Hematopoietic multipotent progenitor cell treated with erythropoietin and hydrocortisone succinate and interleukin-3 and kit ligand, for 4 days (in vitro differentiated cells): ENCODE data around the gene EIF4E3.

Source experiments
- DNase-seq: peaks from one replicate; pipeline ENCODE4 v3.0.0-alpha.2; 2015

Gene EIF4E3

DNA sequence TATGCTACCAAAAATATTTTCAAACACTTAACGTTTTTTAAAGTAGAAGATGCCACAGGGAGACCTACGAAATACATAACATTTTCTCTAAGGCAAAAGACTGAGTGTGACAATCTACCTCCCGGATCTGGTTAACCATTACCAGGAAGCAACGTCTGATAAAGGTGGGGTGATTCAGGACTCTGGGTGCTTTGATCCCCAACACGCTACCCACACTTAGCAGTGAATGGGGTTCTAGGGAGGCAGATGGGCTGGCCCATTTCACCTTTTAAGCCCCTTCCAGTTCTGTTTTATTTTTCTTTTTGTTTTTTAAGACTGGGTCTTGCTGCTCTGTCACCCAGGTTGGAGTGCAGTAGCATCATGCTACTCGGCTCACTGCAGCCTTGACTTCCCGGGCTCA lies 39.5 kb downstream of the EIF4E3 start:
- no peak for DNase-seq

GRCh38 chr3:71684757-71685386 lies 40.3 kb downstream of the EIF4E3 start:
- no peak for DNase-seq

- no peak for DNase-seq
Observed at GRCh38 chr3:71684046-71684756, 41.0 kb downstream of the EIF4E3 start.

DNA sequence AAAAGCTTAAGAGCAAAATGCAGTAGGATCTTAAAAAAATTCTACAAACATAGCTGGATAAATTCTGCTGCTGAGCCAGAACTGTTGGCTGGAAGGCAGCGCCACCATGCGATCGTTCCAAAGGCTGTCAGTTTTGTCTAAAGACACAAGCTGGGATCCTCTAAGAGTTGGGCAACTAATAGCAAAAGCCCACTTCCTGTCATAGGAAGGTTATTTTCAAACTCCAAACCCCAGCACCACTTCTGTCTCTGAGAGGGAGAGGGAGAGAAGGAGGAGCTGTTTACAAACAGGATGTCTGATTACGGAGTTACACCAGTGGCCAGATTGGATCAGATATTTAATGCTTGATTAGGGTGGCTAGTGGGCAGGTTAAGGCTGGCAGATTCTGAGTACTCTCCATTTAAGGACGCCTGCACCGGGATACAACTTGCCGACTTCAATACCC lies 44.0 kb downstream of the EIF4E3 start:
- peak; percentile 87 for DNase-seq

DNA sequence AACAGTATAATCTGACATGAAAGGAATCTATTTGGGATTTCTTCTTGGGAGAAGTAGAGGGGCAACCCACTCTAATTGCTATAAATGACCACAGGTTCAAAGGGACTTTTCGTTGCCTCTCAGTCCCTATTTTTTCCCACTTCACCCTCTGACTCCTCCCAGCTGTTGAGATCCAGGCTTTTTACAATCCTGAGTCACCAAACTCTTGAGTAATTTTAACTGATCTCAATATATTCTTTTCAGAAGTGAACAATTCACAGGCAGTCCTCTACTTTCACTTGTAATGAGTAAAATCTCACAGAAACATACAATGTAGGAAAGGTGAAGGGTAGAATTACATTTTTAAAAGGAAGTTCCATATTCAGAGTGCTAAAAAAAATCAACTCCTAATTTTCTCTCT lies 44.6 kb downstream of the EIF4E3 start:
- DNase-seq: no peak

DNA sequence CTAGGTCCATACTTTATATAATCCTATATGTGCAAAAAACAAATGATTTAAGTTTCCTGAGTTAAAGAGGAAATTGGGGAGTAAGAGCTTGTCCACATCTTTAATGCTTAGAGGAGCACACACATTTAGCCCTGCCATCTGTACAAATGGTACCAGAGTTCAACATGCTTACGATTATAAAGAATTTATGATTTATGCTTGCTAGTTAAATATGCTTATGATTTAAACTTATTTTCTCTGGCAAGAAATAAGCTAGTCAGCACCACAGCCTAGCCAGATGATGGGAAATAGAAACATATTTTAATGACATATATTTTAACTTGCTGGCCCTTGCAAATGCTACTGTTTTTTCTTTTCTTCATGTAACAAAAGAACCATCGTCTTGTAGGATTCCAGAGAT lies 48.3 kb downstream of the EIF4E3 start:
- DNase-seq: no peak

DNA sequence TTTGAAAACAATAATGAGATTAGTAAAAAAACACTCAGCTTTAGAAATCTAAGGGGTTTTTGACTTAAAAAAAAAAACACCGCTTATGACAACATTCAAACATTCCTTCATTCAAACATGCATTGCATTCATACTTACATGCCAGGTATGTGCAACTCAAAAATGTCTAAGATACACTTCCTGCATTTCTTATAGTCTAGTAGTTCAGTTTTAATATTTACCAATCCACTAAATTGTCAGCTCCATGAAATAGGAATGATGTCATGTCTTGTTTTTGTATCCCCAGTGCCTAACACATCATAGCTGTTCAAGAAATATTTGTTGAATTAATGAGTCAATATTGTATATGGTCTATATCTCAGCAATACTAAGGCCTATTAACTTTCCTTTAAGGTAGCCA lies 51.7 kb downstream of the EIF4E3 start:
- no peak for DNase-seq

DNA sequence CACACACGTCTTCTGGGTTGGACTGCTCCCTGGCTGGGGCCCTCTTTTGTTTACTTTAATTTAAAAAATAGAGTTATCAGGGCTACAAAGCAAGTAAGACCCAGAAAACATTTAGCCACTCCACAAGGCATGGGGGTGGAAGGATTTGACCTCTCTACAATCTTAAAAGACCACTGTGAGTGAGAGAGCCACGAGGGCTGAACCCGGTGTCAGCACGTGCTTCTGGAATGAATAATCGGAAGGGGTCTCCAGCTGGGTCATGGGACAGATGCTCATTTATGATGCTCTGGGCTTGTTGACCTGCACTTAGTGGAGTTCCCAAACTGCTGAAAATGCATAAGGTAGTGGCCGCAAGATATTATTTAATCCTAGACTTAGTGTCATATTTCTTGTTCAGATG lies 52.4 kb downstream of the EIF4E3 start:
- DNase-seq: no peak

DNA sequence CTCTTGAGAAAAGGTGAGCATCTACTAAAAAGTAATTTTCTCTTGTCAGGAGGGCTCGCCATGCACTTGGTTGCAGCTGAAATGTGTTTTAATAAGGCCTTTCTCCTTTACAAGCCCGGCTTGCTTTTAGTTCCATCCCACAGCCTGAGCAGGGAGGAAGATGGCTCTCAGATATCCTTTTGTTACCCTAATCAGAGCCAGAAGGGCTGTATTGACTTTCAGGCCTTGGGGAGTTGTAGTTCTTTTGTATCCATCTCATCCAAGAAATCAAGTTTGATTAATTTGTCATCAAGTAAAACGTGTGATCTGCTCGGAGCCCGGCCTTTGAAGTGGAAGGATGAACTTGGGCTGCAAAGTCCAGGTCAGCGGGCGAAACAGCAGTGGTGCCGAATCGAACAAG lies 52.9 kb downstream of the EIF4E3 start:
- no peak for DNase-seq

DNA sequence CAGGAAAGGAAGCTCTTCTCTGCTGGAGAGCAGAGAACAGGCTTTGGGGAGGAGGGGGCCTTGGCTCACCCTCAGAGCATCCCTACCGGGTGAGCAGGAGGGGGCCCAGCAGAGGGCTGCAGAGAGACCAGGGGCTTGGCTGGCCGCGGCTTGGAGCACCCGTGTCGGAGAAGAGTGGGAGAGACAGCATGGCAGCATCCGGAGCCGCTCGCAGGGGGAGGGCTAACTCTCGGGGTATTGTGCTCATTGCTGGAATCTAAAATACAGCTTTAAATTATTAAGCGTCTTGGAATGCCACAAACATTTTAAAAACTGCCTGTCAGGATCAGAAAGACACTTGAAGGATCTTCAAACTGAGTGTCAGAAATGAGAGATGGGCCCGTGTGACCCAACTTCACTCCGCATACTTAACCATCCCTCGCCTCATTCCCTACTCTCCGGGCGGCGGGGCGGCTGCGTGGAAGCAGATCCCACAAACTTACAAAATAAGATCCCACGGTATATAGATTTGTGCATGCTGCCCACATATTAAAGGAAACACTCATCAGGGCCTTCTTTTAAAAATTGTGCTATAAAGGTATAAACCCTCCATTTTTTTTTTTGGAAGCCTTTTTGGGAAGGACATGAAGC lies 53.9 kb downstream of the EIF4E3 start:
- DNase-seq: no peak

GRCh38 chr3:71662568-71662967 lies 62.6 kb downstream of the EIF4E3 start:
- no peak for DNase-seq

GRCh38 chr3:71662056-71662455 lies 63.1 kb downstream of the EIF4E3 start:
- peak; percentile 14 for DNase-seq

- no peak for DNase-seq
Observed at GRCh38 chr3:71659864-71660591, 65.2 kb downstream of the EIF4E3 start.

GRCh38 chr3:71657831-71658530 lies 67.2 kb downstream of the EIF4E3 start:
- no peak for DNase-seq

DNA sequence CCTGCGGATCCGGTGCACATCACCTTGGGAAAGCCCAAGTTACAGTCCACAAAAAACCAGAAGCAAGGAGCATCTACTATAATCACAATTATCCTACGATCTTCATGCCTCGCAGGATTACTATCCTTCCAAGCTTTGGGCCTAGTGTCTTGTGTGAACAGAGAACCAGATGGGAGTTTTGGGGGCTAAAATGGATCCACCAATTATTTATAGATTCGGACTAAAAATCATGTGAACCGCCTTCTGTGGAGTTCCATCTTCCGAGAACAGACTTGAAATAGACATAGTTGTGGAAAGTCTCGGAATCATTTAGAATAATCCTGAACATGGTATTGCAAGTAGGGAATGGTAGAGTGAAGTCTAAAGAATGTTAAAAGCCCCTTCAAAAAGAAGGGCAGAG lies 70.1 kb downstream of the EIF4E3 start:
- DNase-seq: no peak

- no peak for DNase-seq
Observed at GRCh38 chr3:71653414-71653807, 71.8 kb downstream of the EIF4E3 start.

- DNase-seq: peak; percentile 84
Observed at GRCh38 chr3:71652781-71653413, 72.3 kb downstream of the EIF4E3 start.

GRCh38 chr3:71651625-71652024 lies 73.6 kb downstream of the EIF4E3 start:
- no peak for DNase-seq

- DNase-seq: no peak
Observed at GRCh38 chr3:71650372-71650771, 74.8 kb downstream of the EIF4E3 start.

GRCh38 chr3:71649757-71650156 lies 75.4 kb downstream of the EIF4E3 start:
- DNase-seq: no peak

DNA sequence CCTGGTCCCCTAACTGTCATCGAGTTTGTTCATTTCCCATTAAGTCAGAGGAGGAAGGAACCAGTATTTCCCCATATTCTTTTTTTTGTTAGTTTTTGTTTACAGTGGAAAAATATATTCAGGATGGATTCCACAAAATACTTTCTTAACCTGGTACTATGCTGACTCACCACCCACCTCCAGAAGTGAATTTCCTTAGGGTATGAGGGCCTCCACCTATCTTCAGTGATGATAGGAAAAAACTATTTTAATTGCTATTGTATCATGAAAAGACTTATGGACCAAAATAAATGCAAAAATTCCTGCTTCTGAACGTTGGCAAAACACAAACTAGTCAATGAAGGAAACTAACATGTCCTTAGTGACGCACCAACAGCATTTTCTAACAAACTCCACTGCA lies 77.5 kb downstream of the EIF4E3 start:
- DNase-seq: no peak

- no peak for DNase-seq
Observed at GRCh38 chr3:71646971-71647370, 78.2 kb downstream of the EIF4E3 start.

GRCh38 chr3:71645140-71645539 lies 80.1 kb downstream of the EIF4E3 start:
- DNase-seq: no peak
